Gastrocnemius medialis (tissue), 4 donors: Measurements from ENCODE around the gene CD300H.

ENCODE experiments used
- CTCF ChIP-seq, 5 experiments: fragments of 450-650 bp in 3 of 5; fragments of 200-600 bp in 2 of 5; sonication (generic) in 2 of 5; IDR thresholded peaks in 4 of 5; conservative IDR thresholded peaks in 1 of 5; 1 replicate in 4 of 5; 2 replicates in 1 of 5; pipeline ENCODE4 v1.5.1; 2016 to 2019; ENCODE audit warnings: antibody characterized with exemption in 5 of 5, mild to moderate bottlenecking in 3 of 5, moderate library complexity in 3 of 5
- POLR2A ChIP-seq, 2 donors: fragments of 450-650 bp; IDR thresholded peaks; one replicate each; pipeline ENCODE4 v1.6.1; 2017; ENCODE audit warnings: antibody characterized with exemption in 2 of 2, mild to moderate bottlenecking in 2 of 2, moderate library complexity in 2 of 2

GRCh38 chr17:74532115-74532514 lies 35.2 kb downstream of the CD300H start:
- peak; percentile 18 to 40 for TF ChIP-seq POLR2A (IDR thresholded peaks at IDR 0.05)
- TF ChIP-seq CTCF (IDR thresholded peaks at IDR 0.05 in 4 of 5, conservative IDR thresholded peaks at IDR 0.05 in 1 of 5) = no peak
